Activated naive CD4-positive, alpha-beta T cell treated with Interleukin-2 at 50 U/mL for 16 hours (primary cell): ENCODE measurements around the gene OPRM1.

ENCODE experiments used
- DNase-seq: peaks from one replicate; pipeline ENCODE4 v3.0.0-alpha.2; 2020

OPRM1 gene

GRCh38 chr6:154289818-154290508 lies 250.9 kb downstream of the OPRM1 start:
- DNase-seq, result no peak

GRCh38 chr6:154292066-154292465 lies 253.0 kb downstream of the OPRM1 start:
- DNase-seq, result no peak

GRCh38 chr6:154292855-154293519 lies 253.9 kb downstream of the OPRM1 start:
- DNase-seq, result no peak

GRCh38 chr6:154295733-154296132 lies 256.7 kb downstream of the OPRM1 start:
- no peak for DNase-seq
